OCI-LY1 (cell line): Measurements from ENCODE around the gene SPRR2B.
"Not testable (repeated sequence)": the region's sequence is repeated elsewhere in the genome, so short reads cannot be mapped to it uniquely, and the experiment has no call there.

ENCODE experiments used
- H2AFZ ChIP-seq: fragments of 200-600 bp; sonication (generic), shearing (Covaris generic); 2 replicates; pipeline ENCODE4 v1.6.0; 2014; ENCODE audit warnings: antibody characterized with exemption, mild to moderate bottlenecking, low read length
- H3F3A ChIP-seq: fragments of 200-600 bp; sonication (generic), shearing (Covaris generic); 2 replicates; pipeline ENCODE4 v1.6.0; 2014; ENCODE audit warnings: mild to moderate bottlenecking, antibody characterized with exemption, low read length, moderate library complexity; ENCODE audit not compliant: insufficient read depth
- H3K27ac ChIP-seq: fragments of 200-600 bp; sonication (generic); 2 replicates; pipeline ENCODE4 v1.5.1; 2014; ENCODE audit warnings: low read length, mixed run types, mild to moderate bottlenecking, low read depth; ENCODE audit not compliant: poor library complexity, severe bottlenecking
- H3K27me3 ChIP-seq: fragments of 200-600 bp; sonication (generic); 2 replicates; pipeline ENCODE4 v1.6.0; 2014; ENCODE audit warnings: antibody characterized with exemption, mild to moderate bottlenecking, low read length, moderate library complexity; ENCODE audit not compliant: insufficient read depth
- H3K36me3 ChIP-seq: fragments of 200-600 bp; sonication (generic); 2 replicates; pipeline ENCODE4 v1.6.1; 2014; ENCODE audit warnings: mild to moderate bottlenecking, antibody characterized with exemption, low read length, moderate library complexity, mixed read lengths; ENCODE audit not compliant: insufficient read depth
- H3K4me1 ChIP-seq: fragments of 200-600 bp; sonication (generic); 2 replicates; pipeline ENCODE4 v1.5.1; 2014; ENCODE audit warnings: mild to moderate bottlenecking, low read length, moderate library complexity; ENCODE audit not compliant: insufficient read depth, severe bottlenecking
- H3K4me2 ChIP-seq: fragments of 200-600 bp; sonication (generic), shearing (Covaris generic); 2 replicates; pipeline ENCODE4 v1.6.1; 2014; ENCODE audit warnings: low read length
- H3K4me3 ChIP-seq: fragments of 200-600 bp; sonication (generic); 2 replicates; pipeline ENCODE4 v1.5.1; 2014; ENCODE audit warnings: low read length, low read depth, mild to moderate bottlenecking, mixed read lengths; ENCODE audit not compliant: poor library complexity, severe bottlenecking
- H3K79me2 ChIP-seq: fragments of 200-600 bp; shearing (Covaris generic); 2 replicates; pipeline ENCODE4 v1.6.1; 2016; ENCODE audit warnings: mixed run types, low read length, mixed read lengths; ENCODE audit not compliant: insufficient read depth
- H3K9ac ChIP-seq: fragments of 200-600 bp; sonication (generic), shearing (Covaris generic); 2 replicates; pipeline ENCODE4 v1.6.1; 2014; ENCODE audit warnings: mild to moderate bottlenecking, low read length, mixed read lengths
- H3K9me2 ChIP-seq: fragments of 200-600 bp; sonication (generic), shearing (Covaris generic); 2 replicates; pipeline ENCODE4 v1.6.1; 2014; ENCODE audit warnings: low read depth, mild to moderate bottlenecking, low read length, mixed read lengths
- H3K9me3 ChIP-seq: fragments of 200-600 bp; shearing (Covaris generic); 2 replicates; pipeline ENCODE4 v1.6.1; 2014; ENCODE audit warnings: low read length, mixed read lengths
- H4K20me1 ChIP-seq: fragments of 200-600 bp; sonication (generic), shearing (Covaris generic); 2 replicates; pipeline ENCODE4 v1.6.0; 2016; ENCODE audit warnings: mild to moderate bottlenecking, low read length; ENCODE audit not compliant: insufficient read depth
- EZH2 ChIP-seq: fragments of 200-600 bp; sonication (generic), shearing (Covaris generic); IDR thresholded peaks from 2 replicates; pipeline ENCODE4 v1.8.0; 2017; ENCODE audit warnings: borderline replicate concordance, mixed run types, mild to moderate bottlenecking, antibody characterized with exemption, low read length, moderate library complexity, mixed read lengths
- TF ChIP-seq, protein P1 (sequence below): fragments of 200-600 bp; sonication (generic), shearing (Covaris generic); IDR thresholded peaks from 2 replicates; pipeline ENCODE4 v1.5.1; 2017; ENCODE audit warnings: mild to moderate bottlenecking, antibody characterized with exemption, low read length, moderate library complexity, mixed read lengths

The SPRR2B gene

DNA sequence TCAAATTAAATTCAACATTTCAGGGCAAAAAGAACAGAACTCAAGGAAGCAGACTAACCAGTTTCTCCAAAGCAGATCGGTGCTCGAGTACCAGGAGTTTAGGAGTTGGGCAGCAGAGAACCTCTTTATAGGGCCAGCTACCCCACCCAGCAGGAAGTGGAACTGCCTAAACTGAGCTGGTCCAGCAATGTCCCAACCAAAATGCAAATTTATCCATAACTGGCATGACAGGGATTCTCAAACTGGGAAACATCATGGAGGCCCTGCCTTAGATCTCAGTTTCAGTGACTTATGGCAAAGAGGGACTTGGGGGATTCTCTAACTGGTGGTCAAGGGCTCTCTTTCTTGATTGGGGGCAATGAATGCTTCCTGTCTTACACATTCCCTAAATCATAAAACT is at the start of gene SPRR2B:
Gene SPRR2B (minus strand): TSS at position 101 of the 400 bp plus-strand sequence. CDS start 772 bp downstream, outside the sequence.
- no peaks in the 10 kb centered on the region for H3K9me3 ChIP-seq
- H3K9me2 ChIP-seq: no peaks in the 10 kb centered on the region
- no peak within 1 kb of the TSS for H3K4me3 ChIP-seq
- no peak within 1 kb of the TSS for H2AFZ ChIP-seq
- no peaks in the 10 kb centered on the region for H3K36me3 ChIP-seq
- no peak within 1 kb of the TSS for H3K4me2 ChIP-seq
- no peak within 1 kb of the TSS for H3K27ac ChIP-seq
- H3F3A ChIP-seq: no peaks in the 10 kb centered on the region
- TF ChIP-seq EZH2: no peak
- TF ChIP-seq, protein P1, sequence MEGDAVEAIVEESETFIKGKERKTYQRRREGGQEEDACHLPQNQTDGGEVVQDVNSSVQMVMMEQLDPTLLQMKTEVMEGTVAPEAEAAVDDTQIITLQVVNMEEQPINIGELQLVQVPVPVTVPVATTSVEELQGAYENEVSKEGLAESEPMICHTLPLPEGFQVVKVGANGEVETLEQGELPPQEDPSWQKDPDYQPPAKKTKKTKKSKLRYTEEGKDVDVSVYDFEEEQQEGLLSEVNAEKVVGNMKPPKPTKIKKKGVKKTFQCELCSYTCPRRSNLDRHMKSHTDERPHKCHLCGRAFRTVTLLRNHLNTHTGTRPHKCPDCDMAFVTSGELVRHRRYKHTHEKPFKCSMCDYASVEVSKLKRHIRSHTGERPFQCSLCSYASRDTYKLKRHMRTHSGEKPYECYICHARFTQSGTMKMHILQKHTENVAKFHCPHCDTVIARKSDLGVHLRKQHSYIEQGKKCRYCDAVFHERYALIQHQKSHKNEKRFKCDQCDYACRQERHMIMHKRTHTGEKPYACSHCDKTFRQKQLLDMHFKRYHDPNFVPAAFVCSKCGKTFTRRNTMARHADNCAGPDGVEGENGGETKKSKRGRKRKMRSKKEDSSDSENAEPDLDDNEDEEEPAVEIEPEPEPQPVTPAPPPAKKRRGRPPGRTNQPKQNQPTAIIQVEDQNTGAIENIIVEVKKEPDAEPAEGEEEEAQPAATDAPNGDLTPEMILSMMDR: no peak
- no peaks in the 10 kb centered on the region for H3K4me1 ChIP-seq
- H4K20me1 ChIP-seq: no peaks in the 10 kb centered on the region
- H3K27me3 ChIP-seq: no peaks in the 10 kb centered on the region
- no peaks in the 10 kb centered on the region for H3K79me2 ChIP-seq
- H3K9ac ChIP-seq: no peak within 1 kb of the TSS

DNA sequence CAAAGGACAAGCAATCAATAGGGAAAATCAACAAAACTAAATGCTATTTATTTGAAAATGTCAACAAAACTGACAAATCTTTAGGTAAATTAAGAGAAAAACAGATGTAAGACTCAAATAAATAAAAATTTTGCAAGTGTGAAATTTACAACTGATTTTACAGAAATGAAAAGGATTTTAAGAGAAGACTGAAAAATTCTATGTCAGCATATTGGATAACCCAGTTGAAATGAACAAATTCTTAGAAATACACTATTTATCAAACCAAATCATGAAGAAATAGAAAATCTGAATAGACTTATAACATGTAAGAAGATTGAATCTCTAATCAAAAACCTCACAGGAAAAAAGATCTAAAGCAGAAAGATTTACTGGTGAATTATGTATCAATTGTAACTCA is 49.5 kb upstream of the SPRR2B start:
- no peaks in the 10 kb centered on the region for H3K4me1 ChIP-seq
- TF ChIP-seq, protein P1: no peak
- no peak for TF ChIP-seq EZH2
- no peak overlapping the region for H3K4me3 ChIP-seq
- no peaks in the 10 kb centered on the region for H4K20me1 ChIP-seq
- no peak overlapping the region for H3K27ac ChIP-seq
- no peaks in the 10 kb centered on the region for H3K9me3 ChIP-seq
- no peaks in the 10 kb centered on the region for H3F3A ChIP-seq
- no peak overlapping the region for H3K4me2 ChIP-seq
- no peaks in the 10 kb centered on the region for H3K27me3 ChIP-seq
- H2AFZ ChIP-seq: no peak overlapping the region
- H3K36me3 ChIP-seq: no peaks in the 10 kb centered on the region
- H3K9ac ChIP-seq: no peak overlapping the region
- H3K79me2 ChIP-seq: no peaks in the 10 kb centered on the region
- no peaks in the 10 kb centered on the region for H3K9me2 ChIP-seq

DNA sequence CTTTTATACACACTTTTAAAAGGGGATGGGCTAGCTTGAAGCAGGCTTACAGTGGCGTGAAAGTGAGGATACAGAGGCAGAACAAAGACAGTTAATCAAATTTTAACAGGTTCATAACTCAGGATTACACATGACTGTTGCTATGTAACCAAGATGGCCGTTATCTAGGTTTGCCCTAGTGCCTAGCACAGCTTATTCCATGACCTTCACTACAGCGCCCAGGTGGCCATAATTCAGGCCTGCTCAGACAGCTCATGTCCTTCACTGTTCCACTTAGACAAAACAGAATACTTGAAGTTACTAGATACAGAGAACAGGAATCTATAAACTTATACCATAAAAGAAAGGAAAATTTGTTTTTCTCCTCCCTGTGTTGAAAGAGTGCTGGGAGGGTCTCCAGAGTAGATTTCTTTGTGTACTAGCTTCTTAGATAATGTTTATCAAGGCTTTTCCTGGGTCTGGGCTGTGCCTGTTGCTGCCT is 48.1 kb upstream of the SPRR2B start:
- H3K9ac ChIP-seq: no peak overlapping the region
- no peak overlapping the region for H2AFZ ChIP-seq
- H3K27ac ChIP-seq: no peak overlapping the region
- H3K4me1 ChIP-seq: no peaks in the 10 kb centered on the region
- no peak overlapping the region for H3K4me2 ChIP-seq
- no peaks in the 10 kb centered on the region for H4K20me1 ChIP-seq
- no peaks in the 10 kb centered on the region for H3K9me3 ChIP-seq
- no peaks in the 10 kb centered on the region for H3K36me3 ChIP-seq
- H3K27me3 ChIP-seq: no peaks in the 10 kb centered on the region
- TF ChIP-seq, protein P1: no peak
- TF ChIP-seq EZH2: no peak
- no peaks in the 10 kb centered on the region for H3K79me2 ChIP-seq
- no peaks in the 10 kb centered on the region for H3F3A ChIP-seq
- no peaks in the 10 kb centered on the region for H3K9me2 ChIP-seq
- no peak overlapping the region for H3K4me3 ChIP-seq

DNA sequence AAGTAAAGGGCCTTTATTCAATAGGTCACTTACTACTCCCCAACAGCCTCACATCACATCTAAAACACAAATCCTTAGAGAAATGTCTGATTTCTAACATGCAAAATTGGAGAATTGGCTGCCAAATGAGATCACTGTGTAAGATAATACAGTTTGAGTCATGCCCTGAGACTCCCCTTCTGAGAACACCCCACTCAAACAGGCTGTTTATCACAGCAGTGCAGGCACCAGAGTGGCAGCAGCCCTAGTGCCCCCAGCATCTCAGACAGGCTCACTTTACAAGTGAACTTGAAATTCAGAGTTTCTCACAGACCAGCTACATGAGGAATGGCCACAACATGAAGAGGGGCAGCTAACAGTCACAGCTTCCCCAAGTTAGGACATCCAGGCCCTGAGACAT is 43.9 kb upstream of the SPRR2B start:
- not testable (repeated sequence) for H3K4me3 ChIP-seq, H3K9me3 ChIP-seq, H3K36me3 ChIP-seq, H3K27me3 ChIP-seq, H3K79me2 ChIP-seq, H3F3A ChIP-seq, H2AFZ ChIP-seq, H4K20me1 ChIP-seq, H3K27ac ChIP-seq, H3K9ac ChIP-seq, H3K4me2 ChIP-seq, H3K4me1 ChIP-seq, H3K9me2 ChIP-seq
